ENCODE measurements around the gene TMEM253. TPM values are rescaled to one million over a fixed set of nuclear protein-coding genes. Genes with fewer than 3 reads are reported as not detected.
A peak's percentile ranks its signal among the peaks of the same experiment; 100 is the strongest.

Gene TMEM253
- total RNA-seq, 1 experiment from 2014 or later: 0.24 TPM

GRCh38 chr14:21101802-21102413 lies 1.0 kb downstream of the TMEM253 start:
- BruUV-seq (replicated peaks): no TSS peak
- Mint-ChIP-seq H3K27me3 (ENCODE audit: unreplicated experiment) (no peaks in the 10 kb centered on the region), H3K4me1 (ENCODE audit: low read depth, unreplicated experiment) (peaks cover 53% of the 10 kb centered on the region), H3K27ac (ENCODE audit: unreplicated experiment) (no peak overlapping the region), H3K4me3 (ENCODE audit: low read depth, unreplicated experiment) (peak overlapping the region; percentile 77), H3K36me3 (ENCODE audit: insufficient read depth, unreplicated experiment) (peaks cover 33% of the 10 kb centered on the region), H3K9me3 (ENCODE audit: low read depth, unreplicated experiment) (no peaks in the 10 kb centered on the region)
- intact Hi-C loops (cut with micrococcal nuclease; ENCODE audit: unreplicated experiment): no loop called here
- no peak for DNase-seq
- no peak for TF ChIP-seq CTCF (IDR thresholded peaks at IDR 0.05; ENCODE audit: unreplicated experiment)
- CTCF ChIA-PET: interaction anchor here (0.6 to 3.3 kb wide), 3 partner anchors 9 to 89 kb away, joined by 3 to 40 read pairs (median 3); no protein-coding TSS in a partner anchor

GRCh38 chr14:21102521-21103410 lies 1.9 kb downstream of the TMEM253 start:
- no peak for DNase-seq
- no TSS peak for BruUV-seq (replicated peaks)
- H3K27ac Mint-ChIP-seq (ENCODE audit: unreplicated experiment): peak overlapping the region; percentile 57
- peak overlapping the region; percentile 77 for H3K4me3 Mint-ChIP-seq (ENCODE audit: low read depth, unreplicated experiment)
- no peak for TF ChIP-seq CTCF (IDR thresholded peaks at IDR 0.05; ENCODE audit: unreplicated experiment)
- intact Hi-C loops (cut with micrococcal nuclease; ENCODE audit: unreplicated experiment): no loop called here
- peaks cover 58% of the 10 kb centered on the region for H3K4me1 Mint-ChIP-seq (ENCODE audit: low read depth, unreplicated experiment)
- H3K27me3 Mint-ChIP-seq (ENCODE audit: unreplicated experiment): no peaks in the 10 kb centered on the region
- H3K36me3 Mint-ChIP-seq (ENCODE audit: insufficient read depth, unreplicated experiment): peaks cover 27% of the 10 kb centered on the region
- no peaks in the 10 kb centered on the region for H3K9me3 Mint-ChIP-seq (ENCODE audit: low read depth, unreplicated experiment)
- CTCF ChIA-PET: interaction anchor here (0.6 to 3.3 kb wide), 7 partner anchors 10 to 1211 kb away, joined by 3 to 51 read pairs (median 4); partner anchors contain the start of gene ARHGEF40

- Mint-ChIP-seq H3K4me3 (ENCODE audit: low read depth, unreplicated experiment) (peak overlapping the region; percentile 77), H3K27me3 (ENCODE audit: unreplicated experiment) (no peaks in the 10 kb centered on the region), H3K9me3 (ENCODE audit: low read depth, unreplicated experiment) (no peaks in the 10 kb centered on the region), H3K36me3 (ENCODE audit: insufficient read depth, unreplicated experiment) (peaks cover 26% of the 10 kb centered on the region), H3K27ac (ENCODE audit: unreplicated experiment) (peak overlapping the region; percentile 57), H3K4me1 (ENCODE audit: low read depth, unreplicated experiment) (peaks cover 58% of the 10 kb centered on the region)
- CTCF ChIA-PET: interaction anchor here (0.6 to 3.3 kb wide), 8 partner anchors 11 to 1212 kb away, joined by 3 to 51 read pairs (median 4); partner anchors contain the start of gene ARHGEF40
- intact Hi-C loops (cut with micrococcal nuclease; ENCODE audit: unreplicated experiment): no loop called here
- BruUV-seq (replicated peaks): no TSS peak
- no peak for TF ChIP-seq CTCF (IDR thresholded peaks at IDR 0.05; ENCODE audit: unreplicated experiment)
- no peak for DNase-seq
Measured at GRCh38 chr14:21103411-21103709, 2.5 kb downstream of the TMEM253 start.

GRCh38 chr14:21103710-21104447 lies 3.0 kb downstream of the TMEM253 start:
- TF ChIP-seq CTCF (IDR thresholded peaks at IDR 0.05; ENCODE audit: unreplicated experiment): peak; percentile 68
- H3K4me1 Mint-ChIP-seq (ENCODE audit: low read depth, unreplicated experiment): peaks cover 56% of the 10 kb centered on the region
- DNase-seq: peak; percentile 93
- H3K36me3 Mint-ChIP-seq (ENCODE audit: insufficient read depth, unreplicated experiment): peaks cover 21% of the 10 kb centered on the region
- TSS peak; percentile 98 for BruUV-seq (replicated peaks)
- no peaks in the 10 kb centered on the region for H3K27me3 Mint-ChIP-seq (ENCODE audit: unreplicated experiment)
- intact Hi-C loops (cut with micrococcal nuclease; ENCODE audit: unreplicated experiment): loop anchor here (1.0 kb wide), 2 partner anchors 64 to 90 kb away; no protein-coding TSS in a partner anchor
- no peaks in the 10 kb centered on the region for H3K9me3 Mint-ChIP-seq (ENCODE audit: low read depth, unreplicated experiment)
- H3K27ac Mint-ChIP-seq (ENCODE audit: unreplicated experiment): peak overlapping the region; percentile 57
- CTCF ChIA-PET: interaction anchor here (1.0 to 3.3 kb wide), 11 partner anchors 12 to 89 kb away, joined by 3 to 51 read pairs (median 6); partner anchors contain the start of gene ARHGEF40
- H3K4me3 Mint-ChIP-seq (ENCODE audit: low read depth, unreplicated experiment): peak overlapping the region; percentile 77

Measured in Calu3 (cell line).